ENCODE results near the gene OSBPL2.

OSBPL2 gene

GRCh38 chr20:62236766-62237513 is 1.4 kb upstream of the OSBPL2 start:
- DNase-seq, result no peak

DNA sequence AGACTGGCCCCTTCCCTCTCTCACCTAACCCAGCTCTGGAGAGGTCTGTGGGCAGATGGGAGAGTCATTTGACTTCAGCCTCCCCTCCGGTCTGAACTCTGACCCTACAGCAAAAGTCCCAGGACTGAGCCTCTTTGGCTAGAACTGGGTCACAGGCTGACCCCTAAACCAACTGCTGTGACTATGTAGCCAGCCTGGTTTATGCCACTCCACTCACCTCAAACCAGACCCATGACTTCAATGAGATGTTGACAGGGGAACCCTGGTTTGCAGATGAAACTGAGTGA is 864 bp upstream of the OSBPL2 start:
- DNase-seq, result no peak

DNA sequence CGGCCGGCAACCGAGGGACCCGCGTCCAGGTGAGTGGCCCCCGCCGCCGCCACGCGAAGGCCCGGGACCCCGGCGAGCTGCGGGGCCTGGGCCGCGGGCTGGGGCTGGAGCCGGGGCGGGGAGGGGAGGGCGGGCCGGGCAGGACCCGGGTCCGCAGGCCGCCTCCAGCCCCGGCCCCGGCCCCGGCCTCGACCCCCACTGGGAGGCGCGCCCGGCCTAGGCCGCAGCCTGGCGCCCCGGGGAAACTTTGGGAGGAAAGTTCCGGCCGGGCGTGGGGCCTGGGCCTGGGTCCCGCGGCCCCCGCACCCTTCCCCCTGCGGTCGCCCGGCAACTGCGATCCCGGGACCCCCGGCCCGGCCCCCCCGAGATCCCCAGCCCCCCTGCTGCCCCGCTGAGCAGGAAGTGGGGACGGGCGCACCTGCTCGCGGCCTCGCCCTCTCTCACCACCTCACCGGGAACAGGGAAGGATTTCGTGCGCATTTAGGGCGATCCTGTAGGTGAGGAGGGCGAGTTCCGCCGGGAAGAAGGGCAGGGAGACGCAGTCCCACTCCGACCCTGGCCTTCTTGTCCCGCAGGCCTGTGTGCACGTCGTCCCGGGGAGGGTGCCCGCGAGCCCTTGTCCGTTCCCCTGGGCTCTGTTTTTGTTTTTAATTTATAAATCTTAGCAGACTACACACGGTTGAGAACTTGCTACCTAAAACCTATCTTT is 402 bp downstream of the OSBPL2 start:
- no peak for DNase-seq

DNA sequence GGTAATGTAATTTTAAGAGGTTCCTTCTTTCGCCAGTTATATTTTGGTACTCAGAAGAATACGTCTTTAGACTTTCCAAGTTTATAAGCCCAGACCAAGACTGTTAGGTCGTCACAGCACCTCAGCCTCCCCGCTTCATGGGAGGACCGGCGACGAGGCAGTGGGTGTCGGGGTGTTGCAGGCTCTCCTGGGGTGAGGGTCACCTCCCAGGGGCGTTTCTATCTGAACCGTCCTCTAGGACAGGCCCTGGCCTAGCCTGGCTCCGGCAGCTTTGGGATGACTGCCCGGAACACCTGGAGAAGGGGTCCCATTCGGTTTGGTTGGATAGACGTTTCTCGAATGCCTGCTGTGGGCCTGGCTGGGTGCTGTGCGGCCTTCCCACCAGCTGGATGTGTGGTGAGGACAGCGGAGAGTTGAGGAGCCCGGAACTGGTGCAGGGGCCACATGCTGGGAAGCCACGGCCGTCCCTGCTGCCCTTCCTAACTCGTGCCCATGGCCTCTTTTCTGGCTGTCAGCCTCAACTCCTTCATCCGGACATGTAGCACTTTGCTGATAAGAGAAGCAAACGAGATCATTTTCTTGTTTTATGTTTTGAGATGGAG is 1.1 kb downstream of the OSBPL2 start:
- DNase-seq, result no peak

DNA sequence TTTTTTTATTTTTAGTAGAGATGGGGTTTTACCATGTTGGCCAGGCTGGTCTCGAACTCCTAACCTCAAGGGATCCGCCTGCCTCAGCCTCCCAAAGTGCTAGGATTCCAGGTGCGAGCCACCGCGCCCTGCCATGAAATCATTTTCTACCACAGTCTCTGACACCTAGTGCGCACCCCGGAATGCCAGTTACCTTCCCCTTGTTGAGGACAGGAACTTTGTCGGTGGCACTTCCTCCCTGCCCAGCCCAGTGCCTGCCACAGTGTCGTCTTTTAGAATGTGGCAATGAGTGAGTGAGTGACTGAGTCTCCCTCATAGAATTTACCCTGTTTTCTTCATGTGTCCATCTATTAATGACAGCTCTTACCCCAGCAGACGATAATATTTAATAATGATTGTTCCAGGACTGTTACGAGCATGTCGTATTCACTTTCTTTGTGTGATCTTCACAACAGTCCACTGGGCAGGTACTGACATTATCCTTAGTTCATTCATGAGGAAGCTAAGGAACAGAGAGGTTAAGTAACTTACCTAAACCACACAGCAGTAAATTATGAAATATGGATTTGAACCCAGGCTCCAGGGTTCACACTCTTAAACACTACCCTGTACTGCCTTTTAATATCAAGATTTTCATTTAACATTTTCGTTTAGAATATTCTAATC is 1.8 kb downstream of the OSBPL2 start:
- no peak for DNase-seq

- no peak for DNase-seq
Measured at GRCh38 chr20:62241506-62241905, 3.2 kb downstream of the OSBPL2 start.

- no peak for DNase-seq
Measured at GRCh38 chr20:62242176-62242575, 3.9 kb downstream of the OSBPL2 start.

GRCh38 chr20:62243106-62243505 is 4.8 kb downstream of the OSBPL2 start:
- no peak for DNase-seq

GRCh38 chr20:62243906-62244515 is 5.7 kb downstream of the OSBPL2 start:
- peak; percentile 19 for DNase-seq

DNA sequence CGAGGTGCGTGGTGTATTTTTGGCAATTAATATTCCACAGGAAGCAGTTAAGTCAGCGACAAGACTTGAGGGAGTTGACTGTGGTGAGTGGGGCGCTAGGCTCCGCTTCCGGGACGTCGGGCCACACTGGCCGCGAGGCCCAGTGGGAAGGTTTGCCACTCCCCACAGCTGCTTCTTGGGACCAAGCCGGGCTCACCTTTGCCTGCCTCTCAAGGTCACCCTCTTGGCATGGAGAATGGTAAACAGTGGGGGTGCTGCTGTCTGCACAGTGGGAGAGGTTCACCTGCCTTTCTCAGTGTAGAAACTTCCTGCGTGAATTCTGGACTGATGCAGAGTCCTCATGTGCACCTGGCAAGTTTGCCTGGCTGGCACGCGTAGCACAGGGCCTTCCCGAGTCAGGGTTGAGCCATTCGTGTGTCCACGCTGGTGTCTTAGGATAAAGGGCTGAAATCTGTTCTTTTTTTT is 6.4 kb downstream of the OSBPL2 start:
- peak; percentile 62 for DNase-seq

DNA sequence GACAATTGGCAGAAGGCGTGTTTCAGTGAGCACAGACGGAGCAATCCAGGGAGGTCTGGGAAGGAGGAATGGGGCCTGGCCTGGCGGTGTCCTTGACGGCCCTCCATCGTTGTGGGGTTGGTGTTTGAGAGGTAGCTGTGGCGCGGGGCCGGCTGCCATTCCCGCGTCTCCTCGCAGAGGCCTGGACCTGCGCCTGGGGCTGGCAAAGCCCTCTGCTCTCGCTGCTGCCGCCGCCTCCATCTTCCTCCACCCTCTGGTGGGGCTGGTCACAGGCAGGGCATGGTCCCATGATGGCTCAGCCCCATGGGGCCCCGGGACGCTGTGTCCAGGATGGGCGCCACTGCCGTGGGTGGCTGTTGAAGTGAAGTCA is 7.6 kb downstream of the OSBPL2 start:
- DNase-seq, result no peak

DNA sequence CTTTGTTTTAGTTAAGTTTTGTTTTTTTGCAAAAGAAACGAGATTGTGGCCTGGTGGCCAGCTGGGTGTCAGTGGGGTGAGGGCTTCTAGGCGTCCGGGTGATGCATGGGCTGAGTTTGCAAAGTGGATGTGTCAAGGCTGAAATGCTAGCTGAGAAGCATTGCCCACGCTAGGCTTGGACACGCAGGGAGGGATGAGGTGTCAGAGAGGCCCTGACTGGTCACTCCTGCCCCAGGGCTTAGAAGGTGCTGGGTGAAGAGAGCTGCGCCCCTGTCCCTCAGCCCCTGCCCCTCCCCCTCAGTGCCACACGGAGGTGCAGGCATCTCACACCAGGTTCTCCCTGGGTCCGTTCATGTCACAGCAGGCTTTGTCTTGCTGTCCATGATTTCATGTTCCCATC is 8.1 kb downstream of the OSBPL2 start:
- no peak for DNase-seq

DNA sequence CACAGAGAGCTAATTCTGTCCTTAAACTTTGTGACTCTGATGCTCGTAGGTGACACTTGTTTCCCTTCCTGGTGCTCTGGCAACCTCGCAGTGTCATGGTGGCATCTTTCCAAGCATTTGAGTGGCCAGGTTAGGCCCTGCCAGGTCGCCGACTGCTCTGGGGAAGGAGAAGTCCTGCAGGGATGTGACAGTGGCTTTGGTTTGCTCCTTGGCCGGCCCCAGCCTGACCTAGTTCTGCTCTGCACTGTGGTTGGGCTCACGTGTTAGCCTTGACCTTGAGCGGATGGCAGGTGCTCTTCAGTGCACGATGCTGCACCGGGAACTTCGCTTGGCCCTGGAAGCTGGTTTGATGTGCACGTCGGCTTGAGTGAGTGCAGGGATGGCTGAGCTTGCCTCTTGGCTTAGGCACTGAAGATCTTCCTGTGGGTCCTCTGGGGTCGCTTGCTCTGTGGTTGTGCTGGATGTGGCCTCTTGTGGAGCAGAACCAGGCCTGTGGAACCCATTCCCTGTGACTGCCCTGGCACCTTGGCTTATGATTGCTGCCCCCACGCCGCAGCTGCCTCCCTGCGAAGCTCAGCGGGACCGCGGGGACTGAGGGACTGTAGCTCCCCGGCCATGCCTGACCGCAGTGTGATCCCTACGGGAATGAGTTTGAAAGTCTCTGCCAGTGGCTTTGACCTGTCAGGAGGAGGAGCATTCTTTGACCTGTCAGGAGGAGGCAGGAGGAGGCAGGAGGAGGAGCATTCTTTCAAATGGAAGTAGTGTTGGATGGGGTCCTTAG is 8.7 kb downstream of the OSBPL2 start:
- DNase-seq, result no peak

- DNase-seq, result no peak
Measured at GRCh38 chr20:62248890-62249560, 10.7 kb downstream of the OSBPL2 start.

DNA sequence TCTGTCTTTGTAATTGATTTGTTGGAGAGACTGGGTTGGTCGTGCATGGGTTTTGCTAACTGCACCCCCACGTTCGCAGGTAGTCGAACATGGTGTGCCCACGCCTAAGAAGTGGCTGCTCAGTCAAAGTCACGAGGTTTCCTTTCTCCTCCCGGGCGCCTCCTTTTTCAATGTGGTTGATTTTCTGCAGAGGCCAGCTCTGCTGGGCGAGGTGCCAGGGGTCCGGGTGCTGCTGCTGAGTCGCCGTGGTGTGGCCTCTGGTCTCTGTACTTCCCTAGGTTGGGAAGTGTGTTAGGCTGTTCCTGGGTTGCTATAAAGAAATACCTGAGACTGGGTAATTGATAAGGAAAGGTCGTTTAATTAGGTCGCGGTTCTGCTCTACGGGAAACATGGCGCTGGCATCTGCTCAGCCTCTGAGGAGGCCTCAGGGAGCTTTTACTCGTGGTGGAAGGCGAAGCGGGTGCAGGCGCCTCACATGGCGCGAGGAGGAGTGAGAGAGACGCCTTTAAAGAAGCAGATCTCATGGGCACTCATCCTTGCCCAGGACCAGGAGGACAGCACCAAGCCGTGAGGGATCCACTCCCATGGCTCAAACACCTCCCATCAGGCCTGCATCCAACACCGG is 14.1 kb downstream of the OSBPL2 start:
- DNase-seq, result peak; percentile 7

GRCh38 chr20:62253398-62253797 is 15.1 kb downstream of the OSBPL2 start:
- no peak for DNase-seq

DNA sequence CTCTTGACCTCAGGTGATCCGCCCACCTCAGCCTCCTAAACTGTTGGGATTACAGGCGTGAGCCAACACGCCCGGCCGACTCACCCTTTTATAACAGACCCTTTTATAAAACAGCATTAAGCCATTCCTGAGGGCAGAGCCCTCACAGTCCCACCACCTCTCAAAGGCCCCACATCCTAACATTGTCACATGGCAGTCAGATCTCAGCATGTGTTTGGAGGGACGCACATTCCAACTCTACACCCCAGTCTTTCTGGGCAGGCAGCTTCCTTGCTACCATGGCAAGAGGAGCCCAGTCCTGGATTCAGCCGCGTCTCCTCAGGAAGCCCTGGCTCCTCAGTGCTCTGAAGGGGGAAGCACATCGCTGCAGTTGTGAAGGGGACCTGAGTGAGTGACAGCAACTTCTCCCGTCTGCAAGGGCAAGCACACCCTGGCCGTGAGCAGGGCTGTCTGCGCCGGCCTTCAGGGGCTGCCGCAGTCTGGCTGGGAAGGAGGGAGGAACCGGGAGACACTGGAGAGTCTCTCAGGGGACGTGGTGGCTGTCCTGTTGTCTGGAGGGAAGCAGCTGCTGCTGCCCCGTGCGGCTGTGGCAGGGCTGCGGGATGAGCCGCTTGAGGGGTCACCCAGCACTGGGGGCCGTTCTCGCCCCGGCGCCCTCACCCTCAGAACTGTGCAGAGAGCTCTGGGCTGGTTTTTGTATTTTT is 15.9 kb downstream of the OSBPL2 start:
- no peak for DNase-seq

GRCh38 chr20:62255976-62256375 is 17.7 kb downstream of the OSBPL2 start:
- no peak for DNase-seq

- DNase-seq, result no peak
Measured at GRCh38 chr20:62258499-62259293, 20.4 kb downstream of the OSBPL2 start.

DNA sequence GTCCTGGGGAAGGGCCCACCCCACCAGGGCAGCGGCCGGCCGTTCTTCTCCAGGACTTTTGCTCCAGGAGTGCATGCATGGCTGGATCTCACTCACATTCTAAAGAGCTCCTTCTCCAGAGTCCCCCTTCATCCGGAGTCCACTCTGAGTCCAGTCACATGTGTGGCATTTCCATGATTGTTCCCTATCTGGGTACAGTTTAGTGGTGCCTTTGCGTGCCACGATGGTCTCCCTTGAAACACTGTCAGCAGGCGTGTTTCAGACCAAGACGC is 20.9 kb downstream of the OSBPL2 start:
- no peak for DNase-seq
